HL-60/S4 treated with phorbol 12-myristate 13-acetate at 8.2 ng/mL for 4 days and 3 days (cell line): ENCODE measurements around the gene IL32.
"Not testable (repeated sequence)": the region's sequence is repeated elsewhere in the genome, so short reads cannot be mapped to it uniquely, and the experiment has no call there.

ENCODE experiments used
- in situ Hi-C: fragments of 300-500 bp; cut with MboI; formaldehyde crosslinking; loops from 2 replicates; pipeline ENCODE4 v1.15.0; 2022; ENCODE audit warnings: low sequenced_read_pairs

IL32 gene

DNA sequence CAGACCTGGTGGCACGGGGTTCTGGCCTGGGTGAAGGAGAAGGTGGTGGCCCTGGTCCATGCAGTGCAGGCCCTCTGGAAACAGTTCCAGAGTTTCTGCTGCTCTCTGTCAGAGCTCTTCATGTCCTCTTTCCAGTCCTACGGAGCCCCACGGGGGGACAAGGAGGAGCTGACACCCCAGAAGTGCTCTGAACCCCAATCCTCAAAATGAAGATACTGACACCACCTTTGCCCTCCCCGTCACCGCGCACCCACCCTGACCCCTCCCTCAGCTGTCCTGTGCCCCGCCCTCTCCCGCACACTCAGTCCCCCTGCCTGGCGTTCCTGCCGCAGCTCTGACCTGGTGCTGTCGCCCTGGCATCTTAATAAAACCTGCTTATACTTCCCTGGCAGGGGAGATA lies 3.7 kb downstream of the IL32 start:
- in situ Hi-C loops: not testable (repeated sequence)

DNA sequence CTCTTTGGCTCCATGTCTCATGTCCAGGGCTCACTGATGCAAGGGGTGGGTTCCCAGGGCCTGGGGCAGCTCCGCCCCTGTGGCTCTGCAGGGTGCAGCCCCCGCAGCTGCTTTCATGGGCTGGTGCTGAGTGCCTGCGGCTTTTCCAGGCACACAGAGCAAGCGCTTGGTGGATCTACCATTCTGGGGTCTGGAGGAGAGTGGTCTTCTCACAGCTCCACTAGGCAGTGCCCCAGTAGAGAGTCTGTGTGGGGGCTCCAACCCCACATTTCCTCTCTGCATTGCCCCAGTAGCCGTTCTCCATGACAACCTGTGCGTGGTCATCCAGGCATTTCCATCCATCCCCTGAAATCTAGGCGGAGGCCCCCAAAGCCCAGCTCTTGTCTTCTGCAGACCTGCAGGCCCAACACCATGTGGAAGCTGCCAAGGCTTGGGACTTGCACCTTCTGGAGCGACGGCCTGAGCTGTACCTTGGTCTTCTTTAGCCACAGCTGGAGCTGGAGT lies 5.2 kb downstream of the IL32 start:
- in situ Hi-C loops: no loop called here

DNA sequence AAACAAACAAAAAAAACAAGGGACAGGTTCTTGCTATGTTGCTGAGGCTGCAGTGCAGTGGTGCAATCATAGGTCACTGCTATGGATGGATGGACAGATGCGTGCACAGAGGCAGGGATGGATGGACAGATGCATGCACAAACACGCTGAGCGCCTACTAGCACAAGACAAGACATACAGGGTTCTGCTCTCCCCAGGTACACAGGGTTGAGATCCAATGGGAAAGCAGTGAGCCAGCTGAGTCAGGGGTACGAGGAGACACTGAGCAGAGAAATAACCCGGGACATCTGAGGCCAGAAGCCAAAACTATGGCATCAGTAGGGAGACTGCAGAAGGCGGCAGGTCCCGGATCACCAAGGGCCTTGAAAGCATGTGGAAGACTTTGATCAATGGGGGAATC lies 6.2 kb downstream of the IL32 start:
- in situ Hi-C loops: no loop called here

DNA sequence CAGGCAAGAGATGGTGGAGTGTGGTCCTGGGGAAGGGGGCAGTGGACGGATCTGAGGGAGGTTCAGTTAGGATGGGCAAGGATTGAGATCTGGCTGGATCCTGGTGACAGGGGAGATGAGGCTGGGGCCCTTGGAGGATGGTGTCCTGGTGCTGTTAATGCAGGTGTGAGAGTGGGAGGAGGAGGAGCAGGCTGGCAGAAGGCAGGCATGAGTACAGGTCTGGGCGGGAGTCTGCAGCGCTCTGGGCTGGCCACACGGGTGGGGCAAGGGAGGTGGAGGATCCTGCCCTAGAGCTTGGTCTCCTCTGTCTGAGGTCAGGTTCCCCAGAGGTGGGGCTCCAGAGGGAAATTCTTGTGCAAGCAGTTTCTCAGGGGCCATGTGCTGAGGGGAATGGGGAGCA lies 6.7 kb downstream of the IL32 start:
- in situ Hi-C loops: not testable (repeated sequence)

DNA sequence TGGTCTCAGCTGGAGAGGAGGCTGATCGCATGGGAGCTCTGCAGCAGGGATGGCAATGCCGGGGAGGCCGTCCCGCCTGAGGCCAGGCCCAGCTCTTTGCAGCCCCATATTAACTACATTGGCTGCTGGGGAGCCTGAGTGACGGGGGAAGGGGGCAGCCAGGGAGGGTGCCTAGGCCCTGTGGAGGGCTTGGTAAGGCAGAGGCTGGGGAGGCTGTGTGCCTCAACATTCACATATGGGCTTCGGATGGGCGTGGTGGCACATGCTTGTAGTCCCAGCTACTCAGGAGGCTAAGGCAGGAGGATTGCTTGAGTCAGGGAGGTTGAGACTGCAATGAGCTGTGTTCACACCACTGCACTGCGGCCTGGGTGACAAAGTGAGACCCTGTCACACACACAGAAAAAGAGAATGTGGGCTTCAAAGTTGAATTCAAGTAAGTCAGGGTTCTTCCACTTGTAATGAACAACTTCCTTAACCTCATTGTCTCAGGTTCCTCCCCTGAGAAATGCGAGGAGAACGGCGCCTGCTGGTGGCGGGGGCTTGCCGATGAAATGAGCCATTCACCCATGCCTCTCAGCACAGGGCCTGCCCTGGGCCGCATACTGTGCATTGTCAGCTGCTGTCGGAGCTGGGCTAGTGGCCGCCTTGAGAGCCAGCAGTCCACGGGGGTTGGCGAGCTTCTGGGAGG lies 7.3 kb downstream of the IL32 start:
- in situ Hi-C loops: not testable (repeated sequence)

DNA sequence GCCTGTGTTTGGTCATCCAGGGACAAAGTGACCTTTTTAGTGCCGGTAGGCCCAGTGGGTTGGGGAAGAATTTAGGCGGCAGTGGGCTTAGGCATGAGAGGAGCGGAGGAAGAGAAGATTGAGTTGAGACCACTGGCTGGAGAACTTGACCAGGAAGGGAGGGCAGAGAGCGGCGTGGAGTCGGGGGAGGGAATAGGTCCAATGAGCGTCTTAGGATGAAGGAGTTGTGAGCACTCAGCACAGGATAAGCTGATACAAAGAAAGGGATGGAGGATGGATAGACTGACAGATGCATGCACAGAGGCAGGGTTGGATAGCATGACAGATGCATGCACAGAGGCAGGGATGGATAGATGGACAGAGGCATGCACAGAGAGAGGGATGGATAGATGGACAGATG lies 8.0 kb downstream of the IL32 start:
- in situ Hi-C loops: no loop called here

DNA sequence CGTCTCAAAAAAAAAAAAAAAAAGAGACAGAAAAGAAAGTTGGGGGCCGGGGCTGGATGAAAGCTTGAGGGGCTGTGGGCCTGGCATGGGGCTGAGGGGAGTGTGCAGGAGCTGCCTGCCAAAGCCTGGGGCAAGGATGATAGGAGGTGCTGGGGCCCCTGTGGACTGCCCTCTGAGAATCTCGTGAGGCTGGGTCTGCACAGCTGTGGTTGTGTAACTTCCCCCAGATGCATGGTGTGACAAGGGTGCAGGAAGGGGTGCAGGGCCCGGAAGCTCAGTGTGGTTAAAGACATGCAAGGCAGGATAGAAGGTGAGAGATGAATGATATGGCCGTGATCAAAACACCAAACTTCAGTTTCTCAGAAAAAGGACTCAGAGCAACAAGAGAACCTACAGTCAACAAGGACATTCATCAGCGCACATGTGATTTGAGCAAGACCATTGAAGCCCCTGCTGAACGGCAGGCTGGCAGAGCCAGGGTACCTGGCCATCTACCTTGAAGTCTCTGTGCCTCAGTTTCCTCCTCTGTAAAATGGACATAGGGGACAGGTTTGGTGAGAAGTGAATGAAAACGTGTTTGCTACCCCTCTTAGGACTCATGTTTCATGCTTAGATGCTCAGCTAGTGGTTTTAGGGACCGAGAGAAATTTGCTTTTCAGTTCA lies 9.6 kb downstream of the IL32 start:
- in situ Hi-C loops: no loop called here

DNA sequence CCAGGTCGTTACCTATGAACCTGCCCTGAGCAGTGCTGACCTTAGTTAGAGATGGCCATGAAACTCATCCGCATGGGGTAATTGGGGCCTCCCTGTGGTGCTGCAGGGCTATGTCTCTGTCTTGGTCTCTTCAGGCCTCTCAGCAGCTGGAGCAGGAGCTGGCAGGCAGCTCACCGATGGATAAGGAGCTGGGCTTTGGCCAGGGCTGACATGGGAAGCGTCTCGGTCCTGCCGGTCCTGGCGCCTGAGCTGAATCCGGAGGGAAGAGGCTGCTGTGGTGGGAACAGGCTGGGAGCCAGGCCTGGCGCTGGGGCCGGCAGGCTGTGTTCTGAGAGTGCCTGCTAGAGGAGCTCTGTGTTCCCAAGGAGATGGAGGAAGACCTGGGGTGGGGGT lies 10.1 kb downstream of the IL32 start:
- in situ Hi-C loops: no loop called here

DNA sequence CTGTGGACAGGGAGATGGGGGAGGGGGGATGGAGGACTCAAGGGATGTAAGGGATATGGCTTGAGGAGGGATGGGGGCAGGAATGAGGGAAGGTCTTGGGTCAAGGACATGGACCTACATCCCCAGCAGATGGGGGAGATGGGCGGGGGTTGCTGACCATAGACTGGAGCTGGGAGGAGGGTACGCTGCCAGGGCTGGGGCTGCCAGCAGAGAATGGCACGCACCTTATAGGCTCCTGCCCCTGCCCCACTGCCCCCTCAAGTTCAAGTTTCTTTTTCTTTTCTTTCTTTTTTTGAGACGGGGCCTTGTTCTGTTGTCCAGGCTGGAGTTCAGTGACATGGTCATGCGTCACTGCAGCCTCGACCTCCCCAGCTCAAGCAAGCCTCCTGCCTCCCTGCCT lies 10.5 kb downstream of the IL32 start:
- in situ Hi-C loops: not testable (repeated sequence)

DNA sequence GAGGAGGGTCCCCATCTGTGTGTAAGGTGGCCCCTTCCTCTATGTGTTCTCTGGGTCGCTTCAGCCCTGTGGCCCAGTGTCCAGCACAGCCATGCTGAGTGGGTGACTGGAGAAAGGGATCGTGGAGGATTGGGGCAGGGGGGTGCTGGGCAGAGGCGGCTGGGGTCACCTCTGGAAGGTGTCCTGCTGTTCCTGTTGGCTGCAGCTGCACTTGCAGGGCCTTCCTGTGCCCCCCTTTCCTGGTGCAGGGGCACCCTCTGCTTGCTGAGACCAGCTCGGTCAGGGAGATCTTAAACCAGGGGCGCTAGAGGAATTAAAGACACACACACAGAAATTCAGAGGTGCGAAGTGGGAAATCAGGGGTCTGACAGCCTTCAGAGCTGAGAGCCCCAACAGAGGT lies 11.1 kb downstream of the IL32 start:
- in situ Hi-C loops: no loop called here

DNA sequence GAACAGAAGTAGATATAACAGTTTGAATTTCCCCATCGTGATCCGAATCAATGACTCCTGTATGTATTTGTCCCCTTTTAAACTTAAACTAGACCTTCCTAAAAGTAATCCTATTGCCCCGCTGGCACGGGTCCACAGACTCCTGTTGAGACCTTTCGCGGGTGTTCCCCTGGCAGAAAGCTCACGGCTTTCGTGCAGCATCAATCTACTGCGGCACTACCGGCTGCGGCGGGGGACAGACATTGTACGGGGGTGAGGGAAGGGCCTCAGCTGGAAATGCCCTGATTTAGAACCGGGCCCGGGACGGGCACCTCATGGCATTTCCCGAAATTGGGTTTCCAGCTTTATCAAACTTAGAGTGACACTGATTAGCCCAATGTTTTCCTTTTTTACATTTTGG lies 14.6 kb downstream of the IL32 start:
- in situ Hi-C loops: no loop called here

DNA sequence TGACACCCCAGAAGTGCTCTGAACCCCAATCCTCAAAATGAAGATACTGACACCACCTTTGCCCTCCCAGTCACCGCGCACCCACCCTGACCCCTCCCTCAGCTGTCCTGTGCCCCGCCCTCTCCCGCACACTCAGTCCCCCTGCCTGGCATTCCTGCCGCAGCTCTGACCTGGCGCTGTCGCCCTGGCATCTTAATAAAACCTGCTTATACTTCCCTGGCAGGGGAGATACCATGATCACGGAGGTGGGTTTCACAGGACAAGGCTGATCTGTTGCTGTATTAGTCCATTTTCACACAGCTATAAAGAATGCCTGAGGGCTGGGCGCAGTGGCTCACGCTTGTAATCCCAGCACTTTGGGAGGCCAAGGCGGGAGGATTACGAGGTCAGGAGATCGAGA lies 16.5 kb downstream of the IL32 start:
- in situ Hi-C loops: not testable (repeated sequence)

DNA sequence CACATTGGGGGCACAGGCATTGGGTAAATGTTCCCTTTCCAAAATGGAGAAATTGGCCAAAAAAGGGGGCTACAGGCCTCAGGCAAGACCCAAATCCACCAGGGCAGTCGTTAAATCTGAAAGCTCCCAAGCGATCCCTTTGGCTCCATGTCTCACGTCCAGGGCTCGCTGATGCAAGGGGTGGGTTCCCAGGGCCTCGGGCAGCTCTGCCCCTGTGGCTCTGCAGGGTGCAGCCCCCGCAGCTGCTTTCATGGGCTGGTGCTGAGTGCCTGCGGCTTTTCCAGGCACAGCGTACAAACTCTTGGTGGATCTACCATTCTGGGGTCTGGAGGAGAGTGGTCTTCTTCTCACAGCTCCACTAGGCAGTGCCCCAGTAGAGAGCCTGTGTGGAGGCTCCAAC lies 18.0 kb downstream of the IL32 start:
- in situ Hi-C loops: not testable (repeated sequence)

DNA sequence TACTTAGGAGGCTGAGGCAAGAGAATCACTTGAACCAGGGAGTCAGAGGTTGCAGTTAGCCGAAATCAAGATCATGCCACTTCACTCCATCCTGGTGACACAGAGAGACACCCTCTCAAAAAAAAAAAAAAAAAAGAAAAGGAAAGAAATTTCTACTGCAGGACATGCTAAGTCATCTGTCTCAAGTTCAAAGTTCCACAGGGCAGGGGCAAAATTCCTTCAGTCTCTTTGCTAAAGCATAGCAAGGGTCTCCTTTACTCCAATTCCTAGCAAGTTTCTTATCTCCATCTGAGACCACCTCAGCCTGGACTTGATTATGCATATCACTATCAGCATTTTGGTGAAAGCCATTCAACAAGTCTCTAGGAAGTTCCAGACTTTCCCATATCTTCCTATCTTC lies 19.1 kb downstream of the IL32 start:
- in situ Hi-C loops: no loop called here

DNA sequence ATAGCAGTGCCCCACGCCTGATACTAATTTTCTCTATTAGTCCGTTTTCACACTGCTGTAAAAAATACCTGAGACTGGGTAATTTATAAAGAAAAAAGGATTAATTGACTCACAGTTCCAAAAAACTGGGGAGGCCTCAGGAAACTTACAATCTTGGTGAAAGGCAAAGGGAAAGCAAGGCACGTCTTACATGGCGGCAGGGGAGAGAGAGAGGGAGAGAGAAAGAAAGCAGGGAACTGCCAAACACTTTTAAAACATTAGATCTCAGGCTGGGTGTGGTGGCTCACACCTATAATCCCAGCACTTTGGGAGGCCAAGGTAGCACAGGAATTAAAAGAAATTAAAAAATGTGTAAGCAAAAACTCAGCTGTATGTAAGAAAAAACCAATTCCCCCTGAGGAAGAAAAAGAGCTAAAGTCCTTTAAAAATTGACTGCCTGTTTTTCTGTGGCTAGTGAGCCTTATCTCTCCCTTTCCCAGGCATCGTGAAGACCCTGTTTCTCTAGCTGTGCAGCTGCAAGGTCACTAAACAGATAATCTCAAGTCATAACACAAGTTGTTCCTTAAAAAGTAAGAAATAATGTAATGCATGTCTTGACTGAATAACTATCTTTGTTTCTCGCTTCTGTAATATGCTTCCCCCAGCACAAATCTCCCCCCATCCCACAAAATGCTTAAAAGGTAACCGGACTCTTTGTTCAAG lies 19.7 kb downstream of the IL32 start:
- in situ Hi-C loops: no loop called here

DNA sequence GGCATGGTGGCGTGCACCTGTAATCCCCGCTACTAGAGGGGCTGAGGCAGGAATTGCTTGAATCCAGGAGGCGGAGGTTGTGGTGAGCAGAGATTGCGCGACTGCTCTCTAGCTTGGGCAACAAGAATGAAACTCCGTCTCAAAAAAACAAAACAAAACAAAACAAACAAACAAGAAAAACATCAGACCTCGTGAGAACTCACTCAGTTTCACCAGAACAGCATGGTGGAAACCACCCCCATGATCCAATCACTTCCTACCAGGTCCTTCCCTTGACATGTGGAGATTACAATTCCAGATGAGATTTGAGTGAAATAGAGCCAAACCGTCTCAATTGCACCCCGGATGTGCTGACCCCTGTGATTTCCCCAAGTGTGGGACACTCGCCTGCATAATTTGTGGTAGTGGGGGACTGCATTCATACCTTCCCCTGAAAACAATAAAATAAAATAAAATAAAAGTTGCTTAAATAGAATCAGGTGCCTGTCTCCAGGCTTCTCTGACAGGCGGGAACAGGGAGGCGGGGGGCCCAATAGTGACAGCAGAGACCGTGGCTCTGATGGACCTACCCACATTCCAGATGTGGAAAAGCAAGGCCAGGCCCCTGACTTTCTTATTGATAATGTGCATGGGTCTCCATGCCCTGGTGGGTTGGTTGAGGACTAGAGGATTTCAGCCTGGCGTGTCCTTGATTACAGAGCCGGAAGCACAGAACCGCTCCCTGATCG lies 20.6 kb downstream of the IL32 start:
- in situ Hi-C loops: no loop called here

DNA sequence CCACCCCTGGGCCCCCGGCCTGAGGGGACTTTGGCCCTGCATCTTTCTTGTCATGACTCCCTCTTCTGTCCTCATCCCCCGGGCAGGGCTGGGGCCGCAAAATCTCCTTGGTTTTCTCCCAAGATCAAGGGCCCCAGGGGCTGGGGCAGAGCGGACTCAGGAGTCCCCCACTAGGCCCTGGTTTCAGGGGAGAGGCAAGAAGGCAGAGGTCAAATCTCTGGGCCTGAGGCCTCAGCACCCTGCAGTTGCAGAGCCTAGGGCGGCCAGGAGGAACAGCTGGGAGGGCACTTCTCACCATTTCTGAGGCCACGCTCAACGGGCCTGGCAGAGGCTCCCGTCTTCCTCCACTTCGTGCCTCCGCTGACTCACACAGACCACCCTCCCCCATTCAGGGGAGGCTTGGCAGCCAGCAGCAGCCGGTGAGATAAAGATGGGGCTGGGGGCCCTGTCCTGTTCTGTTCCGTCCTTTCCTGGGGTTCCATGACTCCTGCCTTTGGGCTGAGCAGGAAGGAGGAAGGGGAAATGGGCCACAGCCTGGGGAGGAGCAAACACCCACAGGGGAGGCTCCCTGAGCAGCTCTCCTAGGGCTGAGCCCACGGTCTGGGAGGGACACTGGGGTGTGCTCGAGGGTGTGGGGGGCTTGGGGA lies 21.3 kb downstream of the IL32 start:
- in situ Hi-C loops: no loop called here

DNA sequence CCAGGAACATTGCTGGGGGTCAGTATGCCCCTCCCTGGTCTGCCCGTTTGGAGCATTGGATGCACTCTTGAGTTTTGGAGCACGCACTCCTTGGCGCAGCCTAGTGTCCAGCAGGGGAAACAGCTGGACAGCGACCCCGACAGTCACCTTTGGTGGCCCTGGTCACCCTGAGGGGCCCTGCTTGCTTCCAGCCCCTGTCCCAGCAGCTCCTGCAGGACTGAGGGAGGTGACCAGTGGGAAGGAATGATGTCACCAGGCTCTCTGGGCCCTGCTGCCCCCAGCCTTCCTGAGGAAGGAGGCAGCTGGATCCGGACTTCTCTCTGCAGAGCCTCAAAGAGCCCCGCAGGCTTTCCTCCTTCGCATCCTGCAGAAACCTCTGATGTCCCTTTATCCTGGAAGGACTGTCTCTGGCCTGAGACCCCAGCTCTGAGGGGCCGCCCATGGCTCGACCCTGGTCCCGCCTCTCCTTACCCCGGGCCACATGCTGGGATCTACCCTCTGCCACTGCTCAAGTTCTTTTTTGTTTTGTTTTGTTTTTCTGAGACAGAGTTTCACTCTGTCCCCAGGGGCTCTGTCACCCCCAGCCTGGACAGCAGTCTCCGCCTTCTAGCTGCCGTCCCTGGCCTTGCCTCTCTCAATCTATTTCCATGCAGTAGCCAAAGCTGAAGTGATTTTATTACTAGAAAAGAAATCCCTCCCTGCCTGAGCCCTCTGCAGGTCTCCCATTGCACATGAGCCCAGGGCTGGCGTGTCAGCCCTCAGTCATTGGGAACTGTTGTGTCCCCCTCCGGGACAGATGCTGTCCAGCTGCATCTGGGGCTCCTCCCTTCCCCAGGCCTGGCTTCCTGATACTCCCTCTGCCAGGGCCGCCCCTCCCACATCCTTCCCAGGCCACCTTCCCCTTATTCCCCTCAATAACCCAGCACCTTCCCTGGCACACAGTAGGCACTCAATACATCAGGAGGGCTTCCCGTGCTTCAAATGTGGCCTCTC lies 22.1 kb downstream of the IL32 start:
- in situ Hi-C loops: no loop called here

DNA sequence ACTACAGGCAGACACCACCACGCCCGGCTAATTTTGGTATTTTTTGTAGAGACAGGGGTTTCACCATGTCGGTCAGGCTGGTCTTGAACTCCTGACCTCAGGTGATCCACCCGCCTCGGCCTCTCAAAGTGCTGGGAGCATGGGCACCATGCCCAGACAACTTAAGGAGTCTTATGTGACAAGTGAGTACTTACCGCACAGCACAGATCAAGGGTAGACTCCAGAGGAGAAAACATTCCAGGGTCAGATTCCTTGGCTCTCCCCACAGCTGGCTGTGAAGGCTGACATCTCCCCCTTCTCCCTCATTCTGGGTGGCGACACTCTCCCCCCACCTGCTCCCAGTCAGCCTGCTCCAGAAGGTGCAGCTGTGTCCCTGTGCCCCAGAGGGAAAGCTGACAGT lies 23.0 kb downstream of the IL32 start:
- in situ Hi-C loops: no loop called here
